Coronary artery (tissue), 2 donors: ENCODE data around the gene TSNAX.
"Not testable (repeated sequence)": the region's sequence is repeated elsewhere in the genome, so short reads cannot be mapped to it uniquely, and the experiment has no call there.

ENCODE experiments used
- DNase-seq: peaks from one replicate; pipeline ENCODE4 v3.0.0-alpha.2; 2017; ENCODE audit warnings: low spot score
- H3K27ac ChIP-seq, 2 donors: fragments of 200-600 bp; sonication (generic); one replicate each; pipeline ENCODE4 v1.5.1; 2016 to 2019
- H3K4me3 ChIP-seq: fragments of 200-600 bp; sonication (generic); 2 replicates; pipeline ENCODE4 v1.5.1; 2016; ENCODE audit warnings: mild to moderate bottlenecking, moderate library complexity
- TF ChIP-seq, protein P1 (sequence below): fragments of 200-600 bp; sonication (generic); IDR thresholded peaks from one replicate; pipeline ENCODE4 v1.5.1; 2019; ENCODE audit warnings: antibody characterized with exemption

TSNAX gene

GRCh38 chr1:231487910-231488309 lies 40.6 kb upstream of the TSNAX start:
- no peak overlapping the region for H3K4me3 ChIP-seq
- no peak overlapping the region for H3K27ac ChIP-seq
- TF ChIP-seq, protein P1, sequence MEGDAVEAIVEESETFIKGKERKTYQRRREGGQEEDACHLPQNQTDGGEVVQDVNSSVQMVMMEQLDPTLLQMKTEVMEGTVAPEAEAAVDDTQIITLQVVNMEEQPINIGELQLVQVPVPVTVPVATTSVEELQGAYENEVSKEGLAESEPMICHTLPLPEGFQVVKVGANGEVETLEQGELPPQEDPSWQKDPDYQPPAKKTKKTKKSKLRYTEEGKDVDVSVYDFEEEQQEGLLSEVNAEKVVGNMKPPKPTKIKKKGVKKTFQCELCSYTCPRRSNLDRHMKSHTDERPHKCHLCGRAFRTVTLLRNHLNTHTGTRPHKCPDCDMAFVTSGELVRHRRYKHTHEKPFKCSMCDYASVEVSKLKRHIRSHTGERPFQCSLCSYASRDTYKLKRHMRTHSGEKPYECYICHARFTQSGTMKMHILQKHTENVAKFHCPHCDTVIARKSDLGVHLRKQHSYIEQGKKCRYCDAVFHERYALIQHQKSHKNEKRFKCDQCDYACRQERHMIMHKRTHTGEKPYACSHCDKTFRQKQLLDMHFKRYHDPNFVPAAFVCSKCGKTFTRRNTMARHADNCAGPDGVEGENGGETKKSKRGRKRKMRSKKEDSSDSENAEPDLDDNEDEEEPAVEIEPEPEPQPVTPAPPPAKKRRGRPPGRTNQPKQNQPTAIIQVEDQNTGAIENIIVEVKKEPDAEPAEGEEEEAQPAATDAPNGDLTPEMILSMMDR: no peak
- DNase-seq: no peak

- H3K27ac ChIP-seq: no peak overlapping the region
- DNase-seq: no peak
- TF ChIP-seq, protein P1: no peak
- no peak overlapping the region for H3K4me3 ChIP-seq
Measured at GRCh38 chr1:231493421-231494185, 34.9 kb upstream of the TSNAX start.

- DNase-seq: no peak
- Histone ChIP-seq H3K4me3 (no peak overlapping the region), H3K27ac (no peak overlapping the region)
- TF ChIP-seq, protein P1: no peak
Measured at GRCh38 chr1:231494439-231495110, 33.9 kb upstream of the TSNAX start.

DNA sequence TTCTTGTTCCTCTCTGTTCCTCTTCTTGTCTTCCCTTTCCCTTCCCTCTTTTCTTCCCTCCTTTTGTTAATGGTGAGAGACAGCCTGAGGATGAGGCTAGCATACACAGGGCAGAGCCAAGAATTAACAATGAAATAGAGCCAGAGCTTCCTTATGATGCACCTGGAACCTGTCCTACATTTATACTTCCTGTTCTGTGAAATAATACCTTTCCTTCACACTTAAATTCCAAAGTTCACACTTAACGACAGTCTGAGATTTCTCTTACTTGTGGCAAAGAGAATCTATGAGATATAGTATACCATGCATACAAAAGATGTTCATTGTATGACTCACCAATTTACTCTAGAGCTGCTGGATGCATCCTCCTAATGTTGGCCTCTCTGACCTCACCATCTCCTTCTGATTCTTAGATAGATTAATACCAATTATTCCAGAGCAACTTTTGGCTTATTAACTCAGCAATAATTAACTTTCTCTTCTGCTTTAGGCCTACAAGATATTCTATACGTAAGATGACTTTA lies 30.8 kb upstream of the TSNAX start:
- DNase-seq: no peak
- Histone ChIP-seq H3K27ac (no peak overlapping the region), H3K4me3 (no peak overlapping the region)
- TF ChIP-seq, protein P1: no peak

DNA sequence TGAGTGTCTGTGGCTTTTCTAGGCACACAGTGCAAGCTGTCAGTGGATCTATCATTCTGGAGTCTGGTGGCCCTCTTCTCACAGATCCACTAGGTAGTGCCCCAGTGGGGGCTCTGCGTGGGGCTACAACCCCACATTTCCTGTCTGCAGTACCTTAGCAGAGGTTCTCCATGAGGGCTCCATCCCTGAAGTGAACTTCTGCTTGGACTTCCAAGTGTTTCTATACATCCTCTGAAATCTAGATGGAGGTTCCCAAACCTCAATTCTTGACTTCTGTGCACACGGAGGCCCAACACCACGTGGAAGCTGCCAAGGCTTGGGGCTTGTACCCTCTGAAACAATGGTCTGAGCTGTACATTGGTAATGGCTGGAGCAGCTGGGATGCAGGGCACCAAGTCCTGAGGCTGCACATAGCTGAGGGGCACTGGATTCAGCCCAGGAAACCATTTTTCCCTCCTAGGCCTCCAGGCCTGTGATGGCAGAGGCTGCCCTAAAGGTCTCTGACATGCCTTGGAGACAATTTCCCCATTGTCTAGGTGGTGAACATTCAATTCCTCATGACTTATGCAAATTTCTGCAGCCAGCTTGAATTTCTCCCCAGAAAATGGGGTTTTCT lies 29.2 kb upstream of the TSNAX start:
- no peak overlapping the region for H3K4me3 ChIP-seq
- no peak overlapping the region for H3K27ac ChIP-seq
- TF ChIP-seq, protein P1: no peak
- DNase-seq: no peak

DNA sequence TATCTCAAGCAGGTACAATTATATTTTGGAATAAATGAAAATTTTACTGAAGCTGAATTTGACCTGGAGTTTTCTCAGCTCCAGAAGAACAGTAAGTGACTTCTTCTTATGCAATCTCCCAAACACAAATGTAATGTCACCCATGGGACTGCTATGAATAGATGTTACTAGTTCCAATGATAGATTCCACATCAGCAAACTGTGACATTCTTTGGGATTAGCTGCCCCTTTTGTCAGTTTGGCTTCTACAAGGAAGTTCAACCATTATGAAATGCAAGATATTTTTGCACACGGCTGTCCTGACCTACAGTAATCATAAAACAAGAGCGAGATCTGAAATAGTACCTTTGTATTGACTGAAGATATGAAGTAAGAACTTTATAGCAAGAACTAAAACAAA lies 27.8 kb upstream of the TSNAX start:
- DNase-seq: no peak
- TF ChIP-seq, protein P1: no peak
- Histone ChIP-seq H3K4me3 (no peak overlapping the region), H3K27ac (no peak overlapping the region)

DNA sequence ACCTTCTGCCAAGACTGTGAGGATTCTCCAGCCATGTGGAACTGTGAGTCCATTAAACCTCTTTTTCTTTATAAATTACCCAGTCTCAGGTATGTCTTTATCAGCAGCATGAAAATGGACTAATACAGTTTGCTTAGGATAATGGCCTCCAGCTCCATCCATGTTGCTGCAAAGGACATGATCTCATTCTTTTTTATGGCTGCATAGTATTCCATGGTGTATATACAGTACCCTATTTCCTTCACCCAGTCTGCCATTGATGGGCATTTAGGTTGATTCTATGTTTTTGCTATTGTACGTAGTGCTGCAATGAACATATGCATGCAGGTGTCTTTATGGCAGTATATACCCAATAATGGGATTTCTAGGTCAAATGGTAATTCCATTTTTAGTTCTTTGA lies 25.3 kb upstream of the TSNAX start:
- not testable (repeated sequence) for H3K4me3 ChIP-seq, H3K27ac ChIP-seq

More for the DNA sequence above, 25.3 kb upstream of the TSNAX start:
- not testable (repeated sequence) for DNase-seq
